HG03460 (cell line): ENCODE measurements around the gene SEPTIN6.
A peak's percentile ranks its signal among the peaks of the same experiment; 100 is the strongest.

Experiments
- ATAC-seq: cut with Tn5 transposase; IDR thresholded peaks from one replicate; pipeline ENCODE4 v1.9.1; 2021; ENCODE audit not compliant: unreplicated experiment

The SEPTIN6 gene

GRCh38 chrX:119655125-119655524 lies 37.8 kb downstream of the SEPTIN6 start:
- ATAC-seq: no peak

GRCh38 chrX:119654112-119654531 lies 38.8 kb downstream of the SEPTIN6 start:
- ATAC-seq: no peak

GRCh38 chrX:119648421-119648775 lies 44.6 kb downstream of the SEPTIN6 start:
- ATAC-seq: no peak

- peak; percentile 95 for ATAC-seq
These were observed 45.2 kb downstream of the SEPTIN6 start for GRCh38 chrX:119647552-119648420.

GRCh38 chrX:119647089-119647488 lies 45.9 kb downstream of the SEPTIN6 start:
- ATAC-seq: no peak

GRCh38 chrX:119646515-119646914 lies 46.5 kb downstream of the SEPTIN6 start:
- peak; percentile 33 for ATAC-seq

- ATAC-seq: no peak
These were observed 49.3 kb downstream of the SEPTIN6 start for GRCh38 chrX:119643696-119644095.
